Stimulated activated CD8-positive, alpha-beta memory T cell treated with anti-CD3 and anti-CD28 coated beads, Interleukin-12 subunit alpha, Interleukin-12 subunit beta, amount 100 ng/mL, for 24 hours (primary cell): ENCODE data around the gene BCAS2.

Source experiments
- DNase-seq: peaks from one replicate; pipeline ENCODE4 v3.0.0-alpha.2; 2020; ENCODE audit errors: extremely low read depth

Gene BCAS2

GRCh38 chr1:114559356-114559755 is 22.1 kb downstream of the BCAS2 start:
- DNase-seq: no peak

GRCh38 chr1:114558544-114558943 is 22.9 kb downstream of the BCAS2 start:
- no peak for DNase-seq

GRCh38 chr1:114554577-114554976 is 26.8 kb downstream of the BCAS2 start:
- DNase-seq: no peak

DNA sequence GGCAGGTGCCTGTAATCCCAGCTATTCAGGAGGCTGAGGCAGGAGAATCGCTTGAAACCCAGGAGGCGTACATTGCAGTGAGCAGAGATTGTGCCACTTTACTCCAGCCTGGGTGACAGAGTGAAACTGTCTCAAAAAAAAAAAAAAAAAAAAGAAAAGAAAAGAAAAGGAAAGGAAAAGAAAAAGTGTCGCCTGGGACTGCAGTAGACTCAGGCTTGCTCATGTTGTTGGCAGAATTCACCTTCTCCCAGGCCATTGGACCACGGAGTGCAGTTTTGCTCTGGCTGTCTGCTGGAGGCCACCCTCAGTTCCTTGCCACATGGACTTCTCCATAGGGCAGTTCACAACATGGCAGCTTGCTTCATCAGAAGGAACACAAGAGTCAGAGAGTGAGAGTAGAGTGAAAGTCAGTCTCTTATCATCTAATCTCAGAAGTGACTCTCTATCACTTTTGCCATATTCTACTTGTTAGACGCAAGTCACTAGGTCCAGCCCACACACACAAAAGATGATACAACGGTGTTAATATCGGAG is 29.2 kb downstream of the BCAS2 start:
- DNase-seq: no peak

- DNase-seq: no peak
Observed at GRCh38 chr1:114551400-114551799, 30.0 kb downstream of the BCAS2 start.

DNA sequence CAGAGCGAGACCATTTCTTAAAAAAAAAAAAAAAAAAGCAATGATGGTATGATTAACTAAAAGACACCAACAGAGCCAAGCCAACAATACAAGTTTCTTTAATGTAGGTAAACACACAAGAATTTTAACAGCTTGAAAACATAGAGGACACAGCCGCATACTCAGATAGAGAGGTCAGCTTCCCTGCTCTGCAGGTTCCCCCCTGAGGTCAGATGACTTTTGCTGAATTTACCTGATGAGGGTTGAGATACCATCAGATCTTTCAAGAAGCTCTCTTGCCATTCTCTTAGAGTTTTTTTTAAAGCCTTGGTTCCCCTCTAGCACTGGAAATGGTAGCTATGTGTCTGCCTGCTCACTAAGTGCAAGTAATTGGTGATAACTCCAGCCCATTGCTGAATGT is 31.1 kb downstream of the BCAS2 start:
- DNase-seq: no peak

DNA sequence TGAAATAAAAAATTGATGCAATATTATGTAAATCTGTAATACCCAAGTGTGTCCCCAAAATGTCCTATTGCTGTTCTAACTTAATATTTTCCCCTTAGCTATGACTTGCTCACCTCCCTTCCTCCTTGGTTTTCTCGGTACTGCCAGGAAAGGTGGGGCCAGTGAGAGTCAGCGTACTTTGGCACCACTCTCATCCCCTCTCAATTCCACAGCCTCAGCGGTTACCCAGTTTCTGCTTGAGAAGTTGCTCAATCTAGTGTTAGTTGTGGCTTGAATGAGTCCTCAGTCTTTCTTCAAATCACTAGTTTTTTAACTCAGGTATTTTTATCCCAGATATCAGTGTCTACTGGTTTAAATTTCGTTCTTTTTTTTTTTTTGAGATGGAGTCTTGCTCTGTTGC is 32.3 kb downstream of the BCAS2 start:
- no peak for DNase-seq

DNA sequence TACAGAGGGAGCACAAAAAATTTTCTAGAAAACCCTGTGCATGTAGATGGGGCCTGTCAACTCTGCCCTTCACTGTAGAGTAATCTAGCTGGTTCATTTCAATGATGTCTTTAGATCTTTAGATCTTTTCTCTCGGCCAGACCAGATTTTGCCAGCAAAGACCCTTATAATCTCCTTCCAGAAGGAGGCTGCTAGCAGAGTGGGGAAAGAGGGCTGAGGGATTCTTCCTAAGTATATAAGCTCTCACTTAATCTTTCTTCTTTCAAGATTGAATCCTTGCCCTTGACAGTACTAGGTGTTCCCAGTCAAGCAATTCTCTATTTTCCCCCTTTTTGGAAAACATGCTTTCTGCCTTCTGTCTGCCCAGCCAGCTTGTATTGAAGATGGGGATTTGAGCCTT is 34.3 kb downstream of the BCAS2 start:
- DNase-seq: no peak

DNA sequence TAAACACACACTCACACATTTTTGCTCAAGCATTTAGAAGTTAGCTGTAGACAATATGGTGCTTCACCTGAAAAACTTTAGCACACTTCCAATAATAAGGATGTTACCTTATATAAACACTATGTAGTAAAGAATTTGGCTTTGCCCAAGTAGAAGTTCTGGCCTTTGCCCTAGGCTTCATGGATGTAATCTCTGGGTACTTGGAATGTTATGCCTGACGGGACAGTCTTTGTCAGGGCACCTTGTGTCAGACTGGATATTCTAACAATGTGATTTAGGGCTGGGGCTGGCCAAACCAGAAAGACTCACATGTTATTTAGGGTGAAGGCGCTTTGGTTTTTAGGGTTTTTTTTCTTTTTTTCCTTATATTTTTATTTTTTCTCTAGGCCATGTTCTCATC is 35.6 kb downstream of the BCAS2 start:
- no peak for DNase-seq

- no peak for DNase-seq
Observed at GRCh38 chr1:114545315-114545714, 36.1 kb downstream of the BCAS2 start.

DNA sequence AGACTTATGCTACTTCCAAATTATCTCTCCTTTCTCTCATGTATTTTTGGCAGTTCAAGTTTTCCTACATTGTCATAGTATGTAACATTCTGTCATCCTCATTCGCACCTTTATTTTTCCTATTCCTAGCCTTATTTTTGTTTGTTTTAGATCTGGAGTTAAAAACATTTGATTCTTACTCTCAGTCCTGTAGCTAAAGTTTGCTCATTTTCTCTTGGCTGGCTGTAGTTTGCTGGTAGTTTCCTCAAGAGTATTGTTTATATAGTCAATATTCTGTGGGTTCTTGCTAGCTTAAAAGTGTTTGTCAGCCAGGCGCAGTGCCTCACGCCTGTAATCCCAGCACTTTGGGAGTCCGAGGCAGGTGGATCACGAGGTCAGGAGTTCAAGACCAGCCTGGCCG is 40.6 kb downstream of the BCAS2 start:
- no peak for DNase-seq

GRCh38 chr1:114540272-114540671 is 41.1 kb downstream of the BCAS2 start:
- DNase-seq: no peak

DNA sequence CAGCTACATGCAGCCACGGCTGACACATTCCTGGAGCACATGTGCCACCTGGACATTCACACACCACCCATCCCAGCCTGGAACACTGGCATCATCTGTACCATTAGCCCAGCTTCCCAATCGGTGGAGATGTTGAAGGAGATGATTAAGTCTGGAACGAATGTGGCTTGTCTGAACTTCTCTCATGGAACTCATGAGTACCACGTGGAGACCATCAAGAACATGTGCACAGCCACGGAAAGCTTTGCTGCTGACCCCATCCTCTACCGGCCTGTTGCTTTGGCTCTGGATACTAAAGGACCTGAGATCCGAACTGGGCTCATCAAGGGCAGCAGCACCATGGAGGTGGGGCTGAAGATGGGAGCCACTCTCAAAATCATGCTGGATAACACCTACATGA is 45.4 kb downstream of the BCAS2 start:
- DNase-seq: no peak

- no peak for DNase-seq
Observed at GRCh38 chr1:114535401-114535800, 46.0 kb downstream of the BCAS2 start.

DNA sequence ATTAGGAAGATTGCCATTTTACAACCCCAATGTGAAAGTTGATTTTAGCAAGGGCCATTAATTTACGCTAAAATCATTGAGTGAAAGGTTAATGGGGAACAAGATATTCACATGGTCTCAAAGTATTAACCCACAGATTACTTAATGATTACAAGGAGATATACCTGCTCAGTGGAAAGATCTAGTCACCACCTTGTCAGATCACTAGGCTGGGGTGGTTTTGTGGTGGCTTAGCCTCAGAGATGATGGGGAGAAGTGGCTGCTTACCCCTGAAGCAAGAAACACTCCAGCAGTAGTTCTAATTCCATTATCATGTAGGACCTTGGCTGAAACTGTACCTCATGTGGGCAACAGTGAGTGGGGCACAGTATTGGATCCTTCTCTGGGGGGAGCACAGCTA is 50.3 kb downstream of the BCAS2 start:
- no peak for DNase-seq

GRCh38 chr1:114530224-114530623 is 51.2 kb downstream of the BCAS2 start:
- no peak for DNase-seq

- no peak for DNase-seq
Observed at GRCh38 chr1:114524944-114525343, 56.5 kb downstream of the BCAS2 start.

GRCh38 chr1:114522264-114522575 is 59.2 kb downstream of the BCAS2 start:
- DNase-seq: no peak

- DNase-seq: no peak
Observed at GRCh38 chr1:114521396-114522263, 59.8 kb downstream of the BCAS2 start.
